Measurements from ENCODE around the gene FOSL2. TPM values are rescaled to one million over a fixed set of nuclear protein-coding genes. Genes with fewer than 3 reads are reported as not detected.

FOSL2 gene
- total RNA-seq, 1 donor from 2014 or later: 1.3 TPM

DNA sequence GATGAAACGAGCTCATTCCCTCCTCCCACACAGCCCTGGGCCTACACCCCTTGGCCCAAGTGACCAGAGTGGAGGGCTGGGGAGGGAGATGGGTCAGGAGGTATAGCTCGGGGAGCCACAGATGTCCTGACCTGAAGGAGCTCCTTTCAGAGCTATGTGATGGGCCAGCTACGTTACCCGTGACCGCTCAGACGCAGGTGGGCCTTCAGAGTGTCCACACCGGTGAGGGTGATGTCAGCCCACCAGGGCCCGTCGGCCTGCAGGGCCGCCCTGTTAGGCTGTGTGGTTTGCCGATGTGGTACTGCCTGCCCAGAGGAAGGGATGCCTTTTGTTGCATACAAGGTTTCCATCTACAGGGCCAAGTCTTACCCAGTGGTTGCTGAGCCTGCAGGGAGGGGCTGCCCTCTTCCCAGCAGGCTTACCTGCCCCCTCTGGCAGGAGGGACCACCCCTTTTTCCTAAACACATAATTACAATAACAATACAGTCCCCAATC is 41.8 kb upstream of the FOSL2 start:
- Mint-ChIP-seq H3K4me3 (no peak overlapping the region), H3K27ac (no peak overlapping the region), H3K9me3 (no peaks in the 10 kb centered on the region), H3K36me3 (no peaks in the 10 kb centered on the region), H3K27me3 (ENCODE audit: insufficient read depth, low read depth) (peaks cover 8% of the 10 kb centered on the region), H3K4me1 (peaks cover 27% of the 10 kb centered on the region)
- Histone ChIP-seq H3K27ac (no peak overlapping the region), H3K9ac (no peak overlapping the region), H3K4me2 (no peak overlapping the region), H4K20me1 (ENCODE audit: low read depth) (no peaks in the 10 kb centered on the region), H3K4me3 (no peak overlapping the region), H3K9me3 (ENCODE audit: low read depth) (no peaks in the 10 kb centered on the region), H3K79me2 (ENCODE audit: low read depth) (no peaks in the 10 kb centered on the region), H3F3A (ENCODE audit: low read depth) (no peaks in the 10 kb centered on the region), H3K36me3 (no peaks in the 10 kb centered on the region), H2AFZ (replicated peaks) (no peak overlapping the region), H3K27me3 (no peaks in the 10 kb centered on the region), H3K4me1 (peaks cover 13% of the 10 kb centered on the region)
- TF ChIP-seq EZH2phosphoT487 (IDR thresholded peaks at IDR 0.05) (no peak), EZH2 (IDR thresholded peaks at IDR 0.05) (no peak)
- TF ChIP-seq, protein P1, sequence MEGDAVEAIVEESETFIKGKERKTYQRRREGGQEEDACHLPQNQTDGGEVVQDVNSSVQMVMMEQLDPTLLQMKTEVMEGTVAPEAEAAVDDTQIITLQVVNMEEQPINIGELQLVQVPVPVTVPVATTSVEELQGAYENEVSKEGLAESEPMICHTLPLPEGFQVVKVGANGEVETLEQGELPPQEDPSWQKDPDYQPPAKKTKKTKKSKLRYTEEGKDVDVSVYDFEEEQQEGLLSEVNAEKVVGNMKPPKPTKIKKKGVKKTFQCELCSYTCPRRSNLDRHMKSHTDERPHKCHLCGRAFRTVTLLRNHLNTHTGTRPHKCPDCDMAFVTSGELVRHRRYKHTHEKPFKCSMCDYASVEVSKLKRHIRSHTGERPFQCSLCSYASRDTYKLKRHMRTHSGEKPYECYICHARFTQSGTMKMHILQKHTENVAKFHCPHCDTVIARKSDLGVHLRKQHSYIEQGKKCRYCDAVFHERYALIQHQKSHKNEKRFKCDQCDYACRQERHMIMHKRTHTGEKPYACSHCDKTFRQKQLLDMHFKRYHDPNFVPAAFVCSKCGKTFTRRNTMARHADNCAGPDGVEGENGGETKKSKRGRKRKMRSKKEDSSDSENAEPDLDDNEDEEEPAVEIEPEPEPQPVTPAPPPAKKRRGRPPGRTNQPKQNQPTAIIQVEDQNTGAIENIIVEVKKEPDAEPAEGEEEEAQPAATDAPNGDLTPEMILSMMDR (IDR thresholded peaks at IDR 0.05): no peak
- DNase-seq (ENCODE audit: low spot score): no peak

DNA sequence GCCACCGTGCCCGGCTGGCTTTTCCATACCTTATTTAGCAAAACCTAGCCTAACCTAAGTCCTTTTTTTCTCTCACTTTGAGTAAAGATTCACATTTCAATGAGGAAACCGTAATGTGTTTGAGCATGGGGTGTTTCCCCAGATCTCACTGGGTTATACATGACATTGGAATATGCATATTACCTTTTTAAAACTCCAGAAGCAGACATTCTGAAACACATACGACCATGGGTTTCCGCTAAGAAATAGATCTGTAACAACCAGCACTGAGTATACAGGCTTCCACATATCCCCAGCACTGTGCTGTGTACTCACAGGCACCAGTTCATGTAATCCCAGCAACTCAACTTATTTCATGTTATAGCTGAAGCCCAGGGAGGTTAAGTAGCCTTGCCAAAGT is 41.0 kb upstream of the FOSL2 start:
- H3K27ac Mint-ChIP-seq: peak overlapping the region; percentile 60
- Histone ChIP-seq H3K9ac (no peak overlapping the region), H3K4me2 (no peak overlapping the region), H3K9me3 (ENCODE audit: low read depth) (no peaks in the 10 kb centered on the region), H2AFZ (replicated peaks) (no peak overlapping the region), H3K79me2 (ENCODE audit: low read depth) (no peaks in the 10 kb centered on the region), H3K27ac (no peak overlapping the region), H4K20me1 (ENCODE audit: low read depth) (no peaks in the 10 kb centered on the region), H3F3A (ENCODE audit: low read depth) (no peaks in the 10 kb centered on the region), H3K27me3 (no peaks in the 10 kb centered on the region), H3K4me3 (no peak overlapping the region), H3K36me3 (no peaks in the 10 kb centered on the region), H3K4me1 (peaks cover 13% of the 10 kb centered on the region)
- DNase-seq (ENCODE audit: low spot score): no peak
- peaks cover 8% of the 10 kb centered on the region for H3K27me3 Mint-ChIP-seq (ENCODE audit: insufficient read depth, low read depth)
- H3K9me3 Mint-ChIP-seq: no peaks in the 10 kb centered on the region
- peaks cover 26% of the 10 kb centered on the region for H3K4me1 Mint-ChIP-seq
- H3K36me3 Mint-ChIP-seq: no peaks in the 10 kb centered on the region
- TF ChIP-seq EZH2 (IDR thresholded peaks at IDR 0.05) (no peak), EZH2phosphoT487 (IDR thresholded peaks at IDR 0.05) (no peak)
- TF ChIP-seq, protein P1 (IDR thresholded peaks at IDR 0.05): no peak
- H3K4me3 Mint-ChIP-seq: no peak overlapping the region

- Histone ChIP-seq H4K20me1 (ENCODE audit: low read depth) (no peaks in the 10 kb centered on the region), H2AFZ (replicated peaks) (peak overlapping the region; percentile 70), H3K79me2 (ENCODE audit: low read depth) (no peaks in the 10 kb centered on the region), H3K27ac (no peak overlapping the region), H3K4me3 (no peak overlapping the region), H3K4me2 (no peak overlapping the region), H3F3A (ENCODE audit: low read depth) (no peaks in the 10 kb centered on the region), H3K9ac (no peak overlapping the region), H3K36me3 (no peaks in the 10 kb centered on the region), H3K4me1 (peaks cover 13% of the 10 kb centered on the region), H3K27me3 (no peaks in the 10 kb centered on the region), H3K9me3 (ENCODE audit: low read depth) (no peaks in the 10 kb centered on the region)
- Mint-ChIP-seq H3K36me3 (no peaks in the 10 kb centered on the region), H3K4me1 (peaks cover 23% of the 10 kb centered on the region), H3K27me3 (ENCODE audit: insufficient read depth, low read depth) (peaks cover 8% of the 10 kb centered on the region), H3K9me3 (no peaks in the 10 kb centered on the region), H3K4me3 (no peak overlapping the region), H3K27ac (no peak overlapping the region)
- DNase-seq (ENCODE audit: low spot score): no peak
- TF ChIP-seq, protein P1 (IDR thresholded peaks at IDR 0.05): no peak
- TF ChIP-seq EZH2 (IDR thresholded peaks at IDR 0.05) (no peak), EZH2phosphoT487 (IDR thresholded peaks at IDR 0.05) (no peak)
Observed at GRCh38 chr2:28352104-28352503, 40.6 kb upstream of the FOSL2 start.
